ENCODE results near the gene GALK1.

The GALK1 gene

DNA sequence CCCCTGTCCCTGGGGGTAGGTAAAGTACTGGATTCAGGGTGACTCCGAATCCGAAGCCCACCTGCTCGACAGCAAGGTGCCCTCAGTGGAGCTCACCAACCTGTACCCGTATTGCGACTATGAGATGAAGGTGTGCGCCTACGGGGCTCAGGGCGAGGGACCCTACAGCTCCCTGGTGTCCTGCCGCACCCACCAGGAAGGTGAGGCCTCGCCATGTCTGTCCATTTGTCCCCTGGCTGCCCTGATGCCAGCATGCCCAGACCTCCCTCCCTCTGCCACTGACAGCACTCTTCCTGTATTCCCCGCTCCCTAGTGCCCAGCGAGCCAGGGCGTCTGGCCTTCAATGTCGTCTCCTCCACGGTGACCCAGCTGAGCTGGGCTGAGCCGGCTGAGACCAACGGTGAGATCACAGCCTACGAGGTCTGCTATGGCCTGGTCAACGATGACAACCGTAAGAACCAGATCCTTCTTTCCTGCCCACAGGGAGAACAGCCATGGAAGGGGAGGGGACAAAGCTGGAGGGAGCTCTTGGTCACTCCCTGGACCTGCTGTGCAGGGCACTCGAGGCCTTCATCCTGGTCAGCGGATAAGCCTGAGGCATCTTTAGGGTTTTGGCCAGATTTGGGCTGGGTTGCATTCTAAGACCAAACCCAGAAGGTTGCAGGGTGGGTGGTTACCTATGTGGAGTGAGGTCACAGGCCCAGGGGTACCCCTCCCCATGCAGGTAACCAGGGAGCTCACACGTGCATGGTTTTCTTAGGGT is 14.2 kb downstream of the GALK1 start:
- no peak for DNase-seq (ENCODE audit: low read depth in 2 of 2)

DNA sequence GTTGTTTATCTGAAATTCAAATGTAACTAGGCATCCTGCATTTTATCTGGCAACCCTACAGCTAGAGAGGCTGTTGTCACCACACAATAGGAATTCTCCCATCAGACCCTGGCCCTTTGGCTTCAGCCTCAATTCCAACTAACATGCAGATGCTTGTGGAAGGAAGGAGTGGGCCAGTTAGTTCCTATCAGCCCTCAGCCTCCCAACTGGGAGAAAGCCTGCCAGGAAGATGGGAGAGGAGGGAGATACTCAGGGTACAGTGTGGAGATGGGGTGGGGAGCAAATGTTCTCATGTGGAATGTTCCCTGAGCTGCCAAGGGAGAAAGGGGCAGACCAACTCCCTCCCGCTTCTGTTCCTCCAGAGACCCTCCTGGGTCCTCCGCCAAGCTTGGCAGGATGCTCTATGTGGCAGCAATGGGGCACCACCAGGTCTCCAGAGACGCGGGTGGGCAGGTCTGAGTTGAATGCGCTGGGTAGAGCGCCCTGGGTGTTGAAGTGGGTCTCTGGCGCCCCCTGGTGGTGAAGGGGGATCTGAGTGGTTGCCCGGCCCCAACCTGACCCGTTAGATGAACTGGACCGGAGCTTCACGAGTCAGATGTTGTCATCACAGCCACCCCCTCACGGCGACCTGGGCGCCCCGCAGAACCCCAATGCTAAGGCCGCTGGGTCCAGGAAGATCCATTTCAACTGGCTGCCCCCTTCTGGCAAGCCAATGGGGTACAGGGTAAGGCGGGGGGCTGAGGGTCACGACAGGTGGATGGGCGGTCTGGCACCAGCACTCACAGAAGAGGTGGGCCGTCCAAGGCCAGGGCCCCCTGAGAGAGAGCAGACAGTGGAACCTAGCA is 15.2 kb downstream of the GALK1 start:
- DNase-seq (ENCODE audit: low read depth in 2 of 2): peak in 1 of 2 experiments; percentile 25

DNA sequence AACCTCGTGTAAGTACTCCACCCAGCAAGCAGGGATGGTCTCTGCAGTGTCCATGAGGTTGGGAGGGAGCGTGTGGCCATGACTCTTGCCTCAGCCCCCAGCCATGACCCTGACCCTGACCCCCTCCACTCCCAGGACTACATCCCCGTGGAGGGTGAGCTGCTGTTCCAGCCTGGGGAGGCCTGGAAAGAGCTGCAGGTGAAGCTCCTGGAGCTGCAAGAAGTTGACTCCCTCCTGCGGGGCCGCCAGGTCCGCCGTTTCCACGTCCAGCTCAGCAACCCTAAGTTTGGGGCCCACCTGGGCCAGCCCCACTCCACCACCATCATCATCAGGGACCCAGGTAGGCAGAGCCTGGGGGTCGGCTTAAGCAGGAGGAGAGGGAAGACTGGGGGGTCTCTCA is 16.3 kb downstream of the GALK1 start:
- no peak for DNase-seq (ENCODE audit: low read depth in 2 of 2)

GRCh38 chr17:75743625-75744206 is 21.3 kb downstream of the GALK1 start:
- no peak for DNase-seq (ENCODE audit: low read depth in 2 of 2)

DNA sequence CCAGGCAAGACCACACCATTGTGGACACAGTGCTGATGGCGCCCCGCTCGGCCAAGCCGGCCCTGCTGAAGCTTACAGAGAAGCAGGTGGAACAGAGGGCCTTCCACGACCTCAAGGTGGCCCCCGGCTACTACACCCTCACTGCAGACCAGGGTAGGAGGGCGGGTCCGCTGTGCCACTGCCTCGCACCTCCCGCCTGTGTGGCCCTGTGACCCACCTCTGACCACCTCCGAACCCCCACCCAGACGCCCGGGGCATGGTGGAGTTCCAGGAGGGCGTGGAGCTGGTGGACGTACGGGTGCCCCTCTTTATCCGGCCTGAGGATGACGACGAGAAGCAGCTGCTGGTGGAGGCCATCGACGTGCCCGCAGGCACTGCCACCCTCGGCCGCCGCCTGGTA is 22.7 kb downstream of the GALK1 start:
- DNase-seq (ENCODE audit: low read depth in 2 of 2): no peak

DNA sequence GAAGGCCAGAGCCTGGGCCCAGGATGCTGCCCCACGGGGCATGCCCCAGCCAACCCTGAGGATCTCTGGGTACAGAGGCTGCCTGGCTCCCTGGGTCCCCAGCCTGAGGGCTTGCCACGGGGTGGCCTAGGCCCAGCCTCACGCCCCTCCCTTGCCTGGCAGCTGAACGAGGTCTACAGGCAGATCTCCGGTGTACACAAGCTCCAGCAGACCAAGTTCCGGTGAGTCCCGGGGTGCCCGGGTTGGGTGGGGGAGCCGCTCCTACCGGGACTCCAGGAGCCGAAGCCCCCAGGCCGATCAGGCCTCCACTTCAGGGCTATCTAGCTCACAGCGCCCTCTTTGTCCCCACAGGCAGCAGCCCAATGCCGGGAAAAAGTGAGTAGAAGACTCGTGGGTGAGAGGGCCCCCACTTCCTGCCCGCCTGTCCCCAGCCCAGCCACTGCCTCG is 24.3 kb downstream of the GALK1 start:
- no peak for DNase-seq (ENCODE audit: low read depth in 2 of 2)

GRCh38 chr17:75740215-75740614 is 24.8 kb downstream of the GALK1 start:
- no peak for DNase-seq (ENCODE audit: low read depth in 2 of 2)

GRCh38 chr17:75739801-75740200 is 25.2 kb downstream of the GALK1 start:
- DNase-seq (ENCODE audit: low read depth in 2 of 2): no peak

DNA sequence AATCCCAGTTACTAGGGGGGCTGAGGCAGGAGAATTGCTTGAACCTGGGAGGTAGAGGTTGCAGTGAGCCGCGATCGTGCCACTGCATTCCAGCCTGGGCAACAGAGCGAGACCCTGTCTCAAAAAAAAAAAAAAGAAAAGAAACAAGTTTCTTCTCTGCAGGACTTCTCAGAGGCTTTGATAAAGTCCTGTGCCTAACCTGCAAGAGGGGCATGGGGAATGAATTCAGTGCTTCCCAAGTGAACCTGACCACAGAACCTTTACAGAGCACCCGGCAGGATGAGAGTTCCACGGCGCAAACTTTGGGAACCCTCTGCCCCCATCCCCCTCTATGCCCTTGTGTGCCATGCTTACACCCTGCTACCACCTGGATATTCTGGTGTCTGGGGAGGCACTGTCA is 25.8 kb downstream of the GALK1 start:
- no peak for DNase-seq (ENCODE audit: low read depth in 2 of 2)

DNA sequence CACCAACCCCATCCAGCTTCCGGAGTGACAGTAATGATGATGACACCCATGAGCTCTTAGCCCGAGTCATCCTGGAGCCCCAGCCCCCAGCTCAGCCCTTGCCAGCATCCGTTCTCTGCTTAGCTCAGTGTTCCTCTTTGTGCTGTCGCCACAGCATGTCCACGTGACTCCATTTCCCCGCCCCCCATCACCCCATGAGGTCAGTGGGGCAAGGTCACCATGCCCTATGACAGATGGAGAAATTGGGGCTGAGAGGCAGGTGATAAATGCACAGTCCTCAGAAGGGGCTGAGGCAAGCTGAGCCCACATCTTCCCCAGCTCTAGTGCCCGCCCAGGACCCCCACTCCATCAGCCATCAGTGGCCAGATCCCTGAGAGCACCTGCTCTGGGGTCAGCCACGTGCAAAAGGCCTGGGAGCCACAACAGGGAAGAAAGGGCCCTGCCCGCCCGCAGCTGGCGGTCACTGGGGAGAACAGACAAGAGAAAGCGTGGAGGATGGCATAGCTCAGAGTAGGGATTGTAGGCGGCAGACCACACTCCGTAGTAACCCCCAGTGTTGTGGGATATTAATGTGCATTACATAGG is 26.7 kb downstream of the GALK1 start:
- no peak for DNase-seq (ENCODE audit: low read depth in 2 of 2)

DNA sequence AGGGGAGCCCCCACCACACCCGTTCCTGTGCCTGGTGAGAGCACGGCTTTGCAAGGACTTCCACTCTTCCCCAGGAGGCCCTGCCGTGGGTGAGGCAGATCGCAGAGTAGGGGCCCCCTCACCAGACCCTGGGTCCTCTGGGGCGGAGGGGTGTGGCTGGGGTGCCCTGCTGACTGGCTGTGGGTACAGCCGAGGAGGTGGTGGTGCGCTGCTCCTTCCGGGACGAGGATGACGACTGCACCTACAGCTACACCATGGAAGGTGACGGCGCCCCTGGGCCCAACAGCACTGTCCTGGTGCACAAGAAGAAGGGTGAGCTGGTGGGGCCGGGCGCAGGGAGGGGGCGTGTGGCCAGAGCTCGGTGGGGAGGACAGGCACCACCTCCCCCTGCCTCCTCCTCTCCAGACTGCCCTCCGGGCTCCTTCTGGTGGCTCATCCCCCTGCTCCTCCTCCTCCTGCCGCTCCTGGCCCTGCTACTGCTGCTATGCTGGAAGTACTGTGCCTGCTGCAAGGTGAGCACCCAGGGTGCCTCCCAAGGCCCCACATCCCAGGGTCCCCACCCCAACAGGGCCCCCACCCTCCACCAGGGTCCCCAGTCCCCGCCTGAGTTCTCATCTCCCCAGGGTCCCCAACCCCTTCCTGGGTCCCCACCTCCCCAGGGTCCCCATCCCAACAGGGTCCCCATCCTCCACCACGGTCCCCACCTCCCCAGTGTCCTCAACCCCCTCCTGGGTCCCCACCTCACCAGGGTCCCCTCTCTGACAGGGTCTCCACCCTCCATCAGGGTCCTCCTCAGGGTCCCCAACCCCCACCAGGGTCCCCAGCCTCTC is 27.6 kb downstream of the GALK1 start:
- DNase-seq (ENCODE audit: low read depth in 2 of 2): no peak

GRCh38 chr17:75736173-75736835 is 28.7 kb downstream of the GALK1 start:
- DNase-seq (ENCODE audit: low read depth in 2 of 2): no peak

- DNase-seq (ENCODE audit: low read depth in 2 of 2): no peak
These were observed 30.2 kb downstream of the GALK1 start for GRCh38 chr17:75734674-75735294.

GRCh38 chr17:75733471-75733870 is 31.5 kb downstream of the GALK1 start:
- DNase-seq (ENCODE audit: low read depth in 2 of 2): no peak

DNA sequence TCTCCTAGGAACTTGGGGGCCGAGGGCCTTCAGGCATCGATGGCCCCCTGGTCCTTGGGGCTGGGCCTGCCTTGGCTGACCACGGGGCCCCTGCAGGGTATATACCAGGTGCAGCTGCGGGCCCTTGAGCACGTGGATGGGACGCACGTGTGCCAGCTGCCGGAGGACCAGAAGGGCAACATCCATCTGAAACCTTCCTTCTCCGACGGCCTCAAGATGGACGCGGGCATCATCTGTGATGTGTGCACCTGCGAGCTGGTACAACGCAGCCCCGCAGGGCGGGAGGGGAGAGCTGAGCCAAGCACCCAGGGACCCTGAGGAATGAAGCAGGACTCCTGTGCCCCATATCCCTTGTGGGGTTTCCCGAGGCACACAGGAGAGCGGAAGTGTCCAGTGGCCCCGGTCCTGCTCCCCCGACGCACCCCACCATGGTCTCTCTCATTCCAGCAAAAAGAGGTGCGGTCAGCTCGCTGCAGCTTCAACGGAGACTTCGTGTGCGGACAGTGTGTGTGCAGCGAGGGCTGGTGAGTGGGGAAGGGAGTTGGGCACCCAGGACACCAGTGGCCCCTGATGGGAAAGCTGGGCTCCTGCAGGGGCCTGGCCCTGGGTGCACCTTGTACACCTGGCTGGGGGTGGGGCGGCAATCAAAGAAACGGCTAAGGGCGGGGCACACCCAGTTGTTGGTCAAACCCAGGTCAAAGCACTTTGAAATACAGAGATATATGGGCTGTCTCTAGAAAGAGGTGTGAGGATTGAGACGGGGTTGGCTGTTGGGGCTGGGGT is 33.1 kb downstream of the GALK1 start:
- DNase-seq (ENCODE audit: low read depth in 2 of 2): no peak

- no peak for DNase-seq (ENCODE audit: low read depth in 2 of 2)
These were observed 33.8 kb downstream of the GALK1 start for GRCh38 chr17:75731086-75731715.

- no peak for DNase-seq (ENCODE audit: low read depth in 2 of 2)
These were observed 34.9 kb downstream of the GALK1 start for GRCh38 chr17:75730065-75730464.

- DNase-seq (ENCODE audit: low read depth in 2 of 2): no peak
These were observed 35.6 kb downstream of the GALK1 start for GRCh38 chr17:75729351-75729750.

GRCh38 chr17:75727391-75727790 is 37.6 kb downstream of the GALK1 start:
- no peak for DNase-seq (ENCODE audit: low read depth in 2 of 2)

All from fibroblast of skin of left quadriceps (primary cell).